Epidermal melanocyte (primary cell): Measurements from ENCODE around the gene PCSK6.
"Not testable (repeated sequence)": the region's sequence is repeated elsewhere in the genome, so short reads cannot be mapped to it uniquely, and the experiment has no call there.

Source experiments
- DNase-seq: peaks from one replicate; pipeline ENCODE4 v3.0.0; 2011; ENCODE audit warnings: low spot score; ENCODE audit not compliant: insufficient read length

Gene PCSK6

GRCh38 chr15:101432982-101433381 is 56.5 kb downstream of the PCSK6 start:
- DNase-seq: no peak

- DNase-seq: no peak
These were observed 57.8 kb downstream of the PCSK6 start for GRCh38 chr15:101431748-101432147.

GRCh38 chr15:101431301-101431700 is 58.2 kb downstream of the PCSK6 start:
- DNase-seq: no peak

GRCh38 chr15:101429646-101430045 is 59.9 kb downstream of the PCSK6 start:
- no peak for DNase-seq

- no peak for DNase-seq
These were observed 60.3 kb downstream of the PCSK6 start for GRCh38 chr15:101429191-101429590.

GRCh38 chr15:101428758-101429157 is 60.7 kb downstream of the PCSK6 start:
- no peak for DNase-seq

GRCh38 chr15:101427606-101428487 is 61.7 kb downstream of the PCSK6 start:
- DNase-seq: no peak

GRCh38 chr15:101426761-101427333 is 62.7 kb downstream of the PCSK6 start:
- no peak for DNase-seq

GRCh38 chr15:101425787-101426365 is 63.6 kb downstream of the PCSK6 start:
- no peak for DNase-seq

- no peak for DNase-seq
These were observed 64.5 kb downstream of the PCSK6 start for GRCh38 chr15:101424984-101425383.

- no peak for DNase-seq
These were observed 69.3 kb downstream of the PCSK6 start for GRCh38 chr15:101420232-101420631.

- not testable (repeated sequence) for DNase-seq
These were observed 73.0 kb downstream of the PCSK6 start for GRCh38 chr15:101416475-101416874.

GRCh38 chr15:101413239-101413638 is 76.3 kb downstream of the PCSK6 start:
- no peak for DNase-seq

GRCh38 chr15:101411581-101411980 is 77.9 kb downstream of the PCSK6 start:
- DNase-seq: no peak

GRCh38 chr15:101411085-101411484 is 78.4 kb downstream of the PCSK6 start:
- DNase-seq: no peak

GRCh38 chr15:101410612-101411011 is 78.9 kb downstream of the PCSK6 start:
- no peak for DNase-seq

GRCh38 chr15:101409621-101410020 is 79.9 kb downstream of the PCSK6 start:
- no peak for DNase-seq

GRCh38 chr15:101407966-101408775 is 81.3 kb downstream of the PCSK6 start:
- no peak for DNase-seq

- DNase-seq: no peak
These were observed 82.1 kb downstream of the PCSK6 start for GRCh38 chr15:101407439-101407838.

- DNase-seq: no peak
These were observed 82.8 kb downstream of the PCSK6 start for GRCh38 chr15:101406526-101407195.

GRCh38 chr15:101406036-101406435 is 83.5 kb downstream of the PCSK6 start:
- peak; percentile 41 for DNase-seq
